Keratinocyte (primary cell): ENCODE results near the gene CLIP4. TPM values are rescaled to one million over a fixed set of nuclear protein-coding genes. Genes with fewer than 3 reads are reported as not detected.

Experiments
- DNase-seq: peaks from one replicate; pipeline ENCODE4 v3.0.0-alpha.2; 2011; ENCODE audit warnings: low read depth, missing footprints, low spot score
- FAIRE-seq: peaks from 2 replicates; lab custom pipeline; 2011; peaks lifted over from hg19 to GRCh38; lab: Jason Lieb, UNC
- H2AFZ ChIP-seq: 2 replicates; pipeline ENCODE4 v1.6.0; 2012; ENCODE audit warnings: low read length, control low read depth, inconsistent platforms; ENCODE audit not compliant: control insufficient read depth
- H3K27ac ChIP-seq: 2 replicates; pipeline ENCODE4 v1.5.1; 2011; ENCODE audit warnings: low read length; ENCODE audit not compliant: control insufficient read depth, insufficient read depth
- H3K27me3 ChIP-seq: 3 replicates; pipeline ENCODE4 v1.6.0; 2011; ENCODE audit warnings: low read length; ENCODE audit not compliant: control insufficient read depth, insufficient read depth; ENCODE audit errors: extremely low read depth
- H3K36me3 ChIP-seq, 2 experiments: 2 replicates in 1 of 2; 3 replicates in 1 of 2; pipeline ENCODE4 v1.5.1; 2011; ENCODE audit warnings: low read length in 2 of 2, mild to moderate bottlenecking in 1 of 2; ENCODE audit not compliant: control insufficient read depth in 2 of 2, insufficient read depth in 2 of 2; ENCODE audit errors: extremely low read depth in 1 of 2
- H3K4me1 ChIP-seq: 3 replicates; pipeline ENCODE4 v1.5.1; 2011; ENCODE audit warnings: low read length; ENCODE audit not compliant: control insufficient read depth, insufficient read depth; ENCODE audit errors: extremely low read depth
- H3K4me2 ChIP-seq: 3 replicates; pipeline ENCODE4 v1.6.0; 2011; ENCODE audit warnings: low read depth, low read length; ENCODE audit not compliant: control insufficient read depth, insufficient read depth; ENCODE audit errors: extremely low read depth
- H3K4me3 ChIP-seq, 3 experiments: fragments of 200-600 bp in 1 of 3; sonication (generic) in 1 of 3; 2 replicates in 2 of 3; 3 replicates in 1 of 3; pipeline ENCODE4 v1.5.1; 2011 to 2016; ENCODE audit warnings: low read length in 3 of 3, mild to moderate bottlenecking in 3 of 3, control low read depth in 2 of 3, inconsistent platforms in 1 of 3, low read depth in 1 of 3, mixed read lengths in 1 of 3, mixed run types in 1 of 3, moderate library complexity in 1 of 3; ENCODE audit not compliant: control insufficient read depth in 2 of 3, insufficient read depth in 2 of 3; ENCODE audit errors: extremely low read depth in 1 of 3
- H3K79me2 ChIP-seq: 2 replicates; pipeline ENCODE4 v1.6.0; 2012; ENCODE audit warnings: low read length; ENCODE audit not compliant: control insufficient read depth, insufficient read depth
- H3K9ac ChIP-seq: 3 replicates; pipeline ENCODE4 v1.6.0; 2011; ENCODE audit warnings: low read length; ENCODE audit not compliant: control insufficient read depth, insufficient read depth; ENCODE audit errors: extremely low read depth
- H3K9me1 ChIP-seq: 3 replicates; pipeline ENCODE4 v1.6.0; 2011; ENCODE audit warnings: low read length; ENCODE audit not compliant: control insufficient read depth, insufficient read depth; ENCODE audit errors: extremely low read depth
- H3K9me3 ChIP-seq: 2 replicates; pipeline ENCODE4 v1.5.1; 2012; ENCODE audit warnings: low read depth, low read length; ENCODE audit not compliant: control insufficient read depth
- H4K20me1 ChIP-seq: 3 replicates; pipeline ENCODE4 v1.6.0; 2011; ENCODE audit warnings: low read length; ENCODE audit not compliant: control insufficient read depth, insufficient read depth; ENCODE audit errors: extremely low read depth
- CTCF ChIP-seq, 3 experiments: IDR thresholded peaks in 1 of 3; conservative IDR thresholded peaks in 1 of 3; optimal IDR thresholded peaks in 1 of 3; 2 replicates in 2 of 3; 3 replicates in 1 of 3; pipeline versions ENCODE3 to v1.5.1; 2011; ENCODE audit warnings: low read length in 3 of 3, mild to moderate bottlenecking in 3 of 3, moderate library complexity in 2 of 3, control low read depth in 1 of 3, inconsistent platforms in 1 of 3; ENCODE audit not compliant: insufficient read depth in 2 of 3; ENCODE audit errors: extremely low read depth in 1 of 3
- EZH2 ChIP-seq: IDR thresholded peaks from one replicate; pipeline ENCODE4 v1.6.1; 2012; ENCODE audit warnings: inconsistent platforms, mild to moderate bottlenecking, low read length, moderate library complexity
- dilution Hi-C: fragments of 300-500 bp; cut with MboI; formaldehyde crosslinking; loops from one replicate; pipeline ENCODE4 v1.7.0; 2020; ENCODE audit warnings: low sequenced_read_pairs; ENCODE audit not compliant: extremely low pct_ligation_motif_present
- polyA plus RNA-seq, 5 experiments: library from polyadenylated mRNA; depleted of rRNA in 3 of 5; stranded (reverse) in 3 of 5; stranded (forward) in 1 of 5; unstranded in 1 of 5; fragments of >200 nt; gene quantifications; 1 replicate in 1 of 5; 2 replicates in 3 of 5; 3 replicates in 1 of 5; pipeline versions ENCODE4 v1.2.1 to v1.2.3, GENCODE V29; 2011 to 2012; ENCODE audit warnings: missing spikeins in 2 of 5, low read depth in 1 of 5, low replicate concordance in 1 of 5

Gene CLIP4
- polyA plus RNA-seq, 1 donor (not counting 4 experiments of a cell fraction or from before 2014, with no cell fraction given) = 46.6 TPM

GRCh38 chr2:29159125-29159524 is 43.9 kb downstream of the CLIP4 start:
- Histone ChIP-seq H3K36me3 (peaks cover 26 to 34% of the 10 kb centered on the region in 2 experiments), H3K4me3 (no peak overlapping the region), H3K27ac (no peak overlapping the region), H2AFZ (no peak overlapping the region), H3K9ac (no peak overlapping the region), H3K4me2 (no peak overlapping the region), H4K20me1 (no peaks in the 10 kb centered on the region), H3K27me3 (no peaks in the 10 kb centered on the region), H3K79me2 (no peaks in the 10 kb centered on the region), H3K9me3 (no peaks in the 10 kb centered on the region), H3K4me1 (no peaks in the 10 kb centered on the region), H3K9me1 (no peaks in the 10 kb centered on the region)
- FAIRE-seq = no peak
- DNase-seq = no peak
- no peak for TF ChIP-seq CTCF (optimal IDR thresholded peaks at IDR 0.05 in 1 of 3, IDR thresholded peaks at IDR 0.05 in 1 of 3, conservative IDR thresholded peaks at IDR 0.05 in 1 of 3; ENCODE audit: extremely low read depth in 1 of 3, insufficient read depth in 2 of 3, low read length in 3 of 3)
- TF ChIP-seq EZH2 = no peak
- dilution Hi-C loops = no loop called here

GRCh38 chr2:29160184-29160583 is 45.0 kb downstream of the CLIP4 start:
- Histone ChIP-seq H3K4me3 (no peak overlapping the region), H3K9me1 (no peaks in the 10 kb centered on the region), H3K9me3 (no peaks in the 10 kb centered on the region), H3K27me3 (no peaks in the 10 kb centered on the region), H3K9ac (no peak overlapping the region), H3K4me2 (no peak overlapping the region), H3K36me3 (peaks cover 20 to 28% of the 10 kb centered on the region in 2 experiments), H3K27ac (no peak overlapping the region), H2AFZ (no peak overlapping the region), H3K79me2 (no peaks in the 10 kb centered on the region), H4K20me1 (no peaks in the 10 kb centered on the region), H3K4me1 (peaks cover 4% of the 10 kb centered on the region)
- TF ChIP-seq CTCF (optimal IDR thresholded peaks at IDR 0.05 in 1 of 3, IDR thresholded peaks at IDR 0.05 in 1 of 3, conservative IDR thresholded peaks at IDR 0.05 in 1 of 3; ENCODE audit: extremely low read depth in 1 of 3, insufficient read depth in 2 of 3, low read length in 3 of 3) (no peak), EZH2 (no peak)
- dilution Hi-C loops = no loop called here
- no peak for FAIRE-seq
- no peak for DNase-seq
